Measurements from ENCODE around the gene MAGI2. TPM values are rescaled to one million over a fixed set of nuclear protein-coding genes. Genes with fewer than 3 reads are reported as not detected.

The MAGI2 gene
- total RNA-seq, 1 experiment from 2014 or later: 0.22 TPM

DNA sequence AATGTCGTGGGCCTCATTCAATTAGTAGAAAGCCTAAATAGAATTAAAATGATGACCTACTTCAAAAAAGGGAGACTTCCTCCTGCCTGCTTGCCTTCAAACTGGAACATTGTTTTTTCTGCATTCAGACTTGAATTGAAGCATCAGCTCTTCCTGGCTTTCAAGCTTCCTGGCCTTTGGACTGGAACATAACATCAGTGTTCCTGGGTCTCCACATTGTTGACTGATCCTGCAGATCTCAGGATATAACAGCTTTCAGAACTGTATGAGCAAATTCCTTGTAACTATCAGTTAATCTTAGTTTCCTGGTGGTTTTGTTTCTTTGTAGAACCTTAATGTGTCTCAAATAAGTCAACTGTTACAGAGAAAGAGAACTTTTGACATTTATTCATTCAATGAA lies 18.6 kb downstream of the MAGI2 start:
- H4K20me1 ChIP-seq (ENCODE audit: insufficient read depth): no peaks in the 10 kb centered on the region
- H3K4me3 ChIP-seq (replicated peaks in 1 of 2; ENCODE audit: low read depth in 1 of 2, low read length in 2 of 2): no peak overlapping the region
- no peaks in the 10 kb centered on the region for H3K9me3 ChIP-seq (ENCODE audit: control insufficient read depth in 1 of 2, insufficient read depth in 1 of 2, low read depth in 1 of 2, low read length in 2 of 2)
- no peak overlapping the region for H3K4me2 ChIP-seq (ENCODE audit: low read length)
- BruUV-seq (replicated peaks): no TSS peak
- no peaks in the 10 kb centered on the region for H3K27me3 ChIP-seq (ENCODE audit: insufficient read depth, low read length)
- POLR2A ChIA-PET: no interaction called here
- no peaks in the 10 kb centered on the region for H3K9me2 ChIP-seq (ENCODE audit: insufficient read depth)
- H3K36me3 ChIP-seq (ENCODE audit: control insufficient read depth in 1 of 2, insufficient read depth in 2 of 2, low read length in 2 of 2): no peaks in the 10 kb centered on the region
- RAD21 ChIA-PET (ENCODE audit: low non-redundant PET in 1 of 2, low total read pairs in 2 of 2, uncharacterized antibody in 2 of 2, unreplicated experiment in 2 of 2): no interaction called here
- H3K79me2 ChIP-seq (ENCODE audit: insufficient read depth, low read length): no peaks in the 10 kb centered on the region
- H3K27ac ChIP-seq (ENCODE audit: low read depth, low read length): no peak overlapping the region
- intact Hi-C loops (cut with micrococcal nuclease): loop anchor here (5.0 kb wide), 1 partner anchor 47 kb away; no protein-coding TSS in a partner anchor
- H2AFZ ChIP-seq (ENCODE audit: low read depth, low read length, poor library complexity, severe bottlenecking): no peak overlapping the region
- no peak for ATAC-seq
- no peaks in the 10 kb centered on the region for H3K4me1 ChIP-seq (ENCODE audit: control insufficient read depth in 1 of 2, insufficient read depth in 2 of 2, low read length in 2 of 2)
- H3K9ac ChIP-seq (ENCODE audit: low read length): no peak overlapping the region
- TF ChIP-seq ZNF274 (IDR thresholded peaks at IDR 0.05; ENCODE audit: low read depth, low read length): no peak
- no peak for TF ChIP-seq SRF (IDR thresholded peaks at IDR 0.05; ENCODE audit: low read depth)
- no peak for TF ChIP-seq TCF7L2 (IDR thresholded peaks at IDR 0.05; ENCODE audit: borderline replicate concordance, extremely low read depth, insufficient read depth, insufficient read length)
- TF ChIP-seq YY1 (IDR thresholded peaks at IDR 0.05; ENCODE audit: extremely low read depth, insufficient replicate concordance, low read depth, low read length): no peak
- TF ChIP-seq EZH2phosphoT487 (IDR thresholded peaks at IDR 0.05; ENCODE audit: borderline replicate concordance): no peak
- TF ChIP-seq FOSL1 (IDR thresholded peaks at IDR 0.05; ENCODE audit: low read depth): no peak
- TF ChIP-seq, protein P1, sequence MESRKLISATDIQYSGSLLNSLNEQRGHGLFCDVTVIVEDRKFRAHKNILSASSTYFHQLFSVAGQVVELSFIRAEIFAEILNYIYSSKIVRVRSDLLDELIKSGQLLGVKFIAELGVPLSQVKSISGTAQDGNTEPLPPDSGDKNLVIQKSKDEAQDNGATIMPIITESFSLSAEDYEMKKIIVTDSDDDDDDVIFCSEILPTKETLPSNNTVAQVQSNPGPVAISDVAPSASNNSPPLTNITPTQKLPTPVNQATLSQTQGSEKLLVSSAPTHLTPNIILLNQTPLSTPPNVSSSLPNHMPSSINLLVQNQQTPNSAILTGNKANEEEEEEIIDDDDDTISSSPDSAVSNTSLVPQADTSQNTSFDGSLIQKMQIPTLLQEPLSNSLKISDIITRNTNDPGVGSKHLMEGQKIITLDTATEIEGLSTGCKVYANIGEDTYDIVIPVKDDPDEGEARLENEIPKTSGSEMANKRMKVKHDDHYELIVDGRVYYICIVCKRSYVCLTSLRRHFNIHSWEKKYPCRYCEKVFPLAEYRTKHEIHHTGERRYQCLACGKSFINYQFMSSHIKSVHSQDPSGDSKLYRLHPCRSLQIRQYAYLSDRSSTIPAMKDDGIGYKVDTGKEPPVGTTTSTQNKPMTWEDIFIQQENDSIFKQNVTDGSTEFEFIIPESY (IDR thresholded peaks at IDR 0.05; ENCODE audit: extremely low read depth, insufficient replicate concordance, low read length): no peak
- no peak for TF ChIP-seq POLR2A (IDR thresholded peaks at IDR 0.05; ENCODE audit: borderline replicate concordance, extremely low read depth, insufficient read depth, insufficient read length)
- TF ChIP-seq, protein P2, sequence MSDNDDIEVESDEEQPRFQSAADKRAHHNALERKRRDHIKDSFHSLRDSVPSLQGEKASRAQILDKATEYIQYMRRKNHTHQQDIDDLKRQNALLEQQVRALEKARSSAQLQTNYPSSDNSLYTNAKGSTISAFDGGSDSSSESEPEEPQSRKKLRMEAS (IDR thresholded peaks at IDR 0.05): no peak
- TF ChIP-seq, protein P3, sequence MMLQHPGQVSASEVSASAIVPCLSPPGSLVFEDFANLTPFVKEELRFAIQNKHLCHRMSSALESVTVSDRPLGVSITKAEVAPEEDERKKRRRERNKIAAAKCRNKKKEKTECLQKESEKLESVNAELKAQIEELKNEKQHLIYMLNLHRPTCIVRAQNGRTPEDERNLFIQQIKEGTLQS (IDR thresholded peaks at IDR 0.05): no peak
- TF ChIP-seq ZFX (IDR thresholded peaks at IDR 0.05): no peak
- no peak for TF ChIP-seq JUND (IDR thresholded peaks at IDR 0.05)
- TF ChIP-seq POLR2AphosphoS5 (IDR thresholded peaks at IDR 0.05; ENCODE audit: low read depth, low read length): no peak
- no peak for TF ChIP-seq EGR1 (IDR thresholded peaks at IDR 0.05; ENCODE audit: low read depth)
- TF ChIP-seq, protein P4, sequence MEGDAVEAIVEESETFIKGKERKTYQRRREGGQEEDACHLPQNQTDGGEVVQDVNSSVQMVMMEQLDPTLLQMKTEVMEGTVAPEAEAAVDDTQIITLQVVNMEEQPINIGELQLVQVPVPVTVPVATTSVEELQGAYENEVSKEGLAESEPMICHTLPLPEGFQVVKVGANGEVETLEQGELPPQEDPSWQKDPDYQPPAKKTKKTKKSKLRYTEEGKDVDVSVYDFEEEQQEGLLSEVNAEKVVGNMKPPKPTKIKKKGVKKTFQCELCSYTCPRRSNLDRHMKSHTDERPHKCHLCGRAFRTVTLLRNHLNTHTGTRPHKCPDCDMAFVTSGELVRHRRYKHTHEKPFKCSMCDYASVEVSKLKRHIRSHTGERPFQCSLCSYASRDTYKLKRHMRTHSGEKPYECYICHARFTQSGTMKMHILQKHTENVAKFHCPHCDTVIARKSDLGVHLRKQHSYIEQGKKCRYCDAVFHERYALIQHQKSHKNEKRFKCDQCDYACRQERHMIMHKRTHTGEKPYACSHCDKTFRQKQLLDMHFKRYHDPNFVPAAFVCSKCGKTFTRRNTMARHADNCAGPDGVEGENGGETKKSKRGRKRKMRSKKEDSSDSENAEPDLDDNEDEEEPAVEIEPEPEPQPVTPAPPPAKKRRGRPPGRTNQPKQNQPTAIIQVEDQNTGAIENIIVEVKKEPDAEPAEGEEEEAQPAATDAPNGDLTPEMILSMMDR (IDR thresholded peaks at IDR 0.05 in 2 of 3, conservative IDR thresholded peaks at IDR 0.05 in 1 of 3; ENCODE audit: borderline replicate concordance in 1 of 3, insufficient read depth in 1 of 3, low read depth in 2 of 3, low read length in 2 of 3): no peak
- no peak for TF ChIP-seq CBX3 (IDR thresholded peaks at IDR 0.05; ENCODE audit: low read depth)
- no peak for TF ChIP-seq SP1 (IDR thresholded peaks at IDR 0.05; ENCODE audit: low read depth)
- TF ChIP-seq, protein P5, sequence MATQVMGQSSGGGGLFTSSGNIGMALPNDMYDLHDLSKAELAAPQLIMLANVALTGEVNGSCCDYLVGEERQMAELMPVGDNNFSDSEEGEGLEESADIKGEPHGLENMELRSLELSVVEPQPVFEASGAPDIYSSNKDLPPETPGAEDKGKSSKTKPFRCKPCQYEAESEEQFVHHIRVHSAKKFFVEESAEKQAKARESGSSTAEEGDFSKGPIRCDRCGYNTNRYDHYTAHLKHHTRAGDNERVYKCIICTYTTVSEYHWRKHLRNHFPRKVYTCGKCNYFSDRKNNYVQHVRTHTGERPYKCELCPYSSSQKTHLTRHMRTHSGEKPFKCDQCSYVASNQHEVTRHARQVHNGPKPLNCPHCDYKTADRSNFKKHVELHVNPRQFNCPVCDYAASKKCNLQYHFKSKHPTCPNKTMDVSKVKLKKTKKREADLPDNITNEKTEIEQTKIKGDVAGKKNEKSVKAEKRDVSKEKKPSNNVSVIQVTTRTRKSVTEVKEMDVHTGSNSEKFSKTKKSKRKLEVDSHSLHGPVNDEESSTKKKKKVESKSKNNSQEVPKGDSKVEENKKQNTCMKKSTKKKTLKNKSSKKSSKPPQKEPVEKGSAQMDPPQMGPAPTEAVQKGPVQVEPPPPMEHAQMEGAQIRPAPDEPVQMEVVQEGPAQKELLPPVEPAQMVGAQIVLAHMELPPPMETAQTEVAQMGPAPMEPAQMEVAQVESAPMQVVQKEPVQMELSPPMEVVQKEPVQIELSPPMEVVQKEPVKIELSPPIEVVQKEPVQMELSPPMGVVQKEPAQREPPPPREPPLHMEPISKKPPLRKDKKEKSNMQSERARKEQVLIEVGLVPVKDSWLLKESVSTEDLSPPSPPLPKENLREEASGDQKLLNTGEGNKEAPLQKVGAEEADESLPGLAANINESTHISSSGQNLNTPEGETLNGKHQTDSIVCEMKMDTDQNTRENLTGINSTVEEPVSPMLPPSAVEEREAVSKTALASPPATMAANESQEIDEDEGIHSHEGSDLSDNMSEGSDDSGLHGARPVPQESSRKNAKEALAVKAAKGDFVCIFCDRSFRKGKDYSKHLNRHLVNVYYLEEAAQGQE (IDR thresholded peaks at IDR 0.05; ENCODE audit: low read depth): no peak
- TF ChIP-seq ELF1 (IDR thresholded peaks at IDR 0.05; ENCODE audit: borderline replicate concordance, low read depth): no peak
- no peak for TF ChIP-seq SIN3A (IDR thresholded peaks at IDR 0.05; ENCODE audit: low read depth)
- no peak for DNase-seq (ENCODE audit: low read depth, low spot score)
- CTCF ChIA-PET: no interaction called here
